Activated T-cell treated with anti-CD3 and anti-CD28 coated beads, Interleukin-2, amount 50 U/mL, for 1 hour (primary cell): ENCODE measurements around the gene NUB1.
A peak's percentile ranks its signal among the peaks of the same experiment; 100 is the strongest.

Source experiments
- DNase-seq: peaks from one replicate; pipeline ENCODE4 v3.0.0-alpha.2; 2020

The NUB1 gene

GRCh38 chr7:151408839-151409666, 67.4 kb downstream of the NUB1 start:
- peak; percentile 69 for DNase-seq

GRCh38 chr7:151409667-151410404, 68.2 kb downstream of the NUB1 start, which contains the start of gene WDR86:
WDR86 (minus strand) TSS chr7:151410038; CDS start chr7:151409589, 449 bp downstream.
- DNase-seq, result peak; percentile 49

- peak; percentile 46 for DNase-seq
Observed at GRCh38 chr7:151410405-151411390, 69.1 kb downstream of the NUB1 start.

GRCh38 chr7:151411551-151411950, 69.9 kb downstream of the NUB1 start:
- DNase-seq, result no peak

GRCh38 chr7:151412318-151412717, 70.7 kb downstream of the NUB1 start:
- DNase-seq, result no peak

GRCh38 chr7:151413241-151413640, 71.6 kb downstream of the NUB1 start:
- no peak for DNase-seq

GRCh38 chr7:151415375-151416105, 73.9 kb downstream of the NUB1 start:
- no peak for DNase-seq

- no peak for DNase-seq
Observed at GRCh38 chr7:151416112-151416940, 74.7 kb downstream of the NUB1 start.

GRCh38 chr7:151416941-151417315, 75.3 kb downstream of the NUB1 start:
- no peak for DNase-seq

GRCh38 chr7:151420144-151420543, 78.5 kb downstream of the NUB1 start:
- no peak for DNase-seq

- no peak for DNase-seq
Observed at GRCh38 chr7:151422212-151422611, 80.6 kb downstream of the NUB1 start.

GRCh38 chr7:151423226-151423625, 81.6 kb downstream of the NUB1 start:
- no peak for DNase-seq

GRCh38 chr7:151423936-151424335, 82.3 kb downstream of the NUB1 start:
- DNase-seq, result no peak

- DNase-seq, result no peak
Observed at GRCh38 chr7:151424799-151425198, 83.2 kb downstream of the NUB1 start.

- DNase-seq, result no peak
Observed at GRCh38 chr7:151425670-151426440, 84.2 kb downstream of the NUB1 start.

- DNase-seq, result no peak
Observed at GRCh38 chr7:151426441-151426903, 84.9 kb downstream of the NUB1 start.

GRCh38 chr7:151426904-151427704, 85.5 kb downstream of the NUB1 start:
- no peak for DNase-seq

GRCh38 chr7:151427705-151428377, 86.2 kb downstream of the NUB1 start:
- DNase-seq, result no peak
